ENCODE results near the gene CDH4. TPM values are rescaled to one million over a fixed set of nuclear protein-coding genes. Genes with fewer than 3 reads are reported as not detected.
A peak's percentile ranks its signal among the peaks of the same experiment; 100 is the strongest.
"Not testable (repeated sequence)": the region's sequence is repeated elsewhere in the genome, so short reads cannot be mapped to it uniquely, and the experiment has no call there.

CDH4 gene
- total RNA-seq, 1 donor from 2014 or later = 0.17 TPM

DNA sequence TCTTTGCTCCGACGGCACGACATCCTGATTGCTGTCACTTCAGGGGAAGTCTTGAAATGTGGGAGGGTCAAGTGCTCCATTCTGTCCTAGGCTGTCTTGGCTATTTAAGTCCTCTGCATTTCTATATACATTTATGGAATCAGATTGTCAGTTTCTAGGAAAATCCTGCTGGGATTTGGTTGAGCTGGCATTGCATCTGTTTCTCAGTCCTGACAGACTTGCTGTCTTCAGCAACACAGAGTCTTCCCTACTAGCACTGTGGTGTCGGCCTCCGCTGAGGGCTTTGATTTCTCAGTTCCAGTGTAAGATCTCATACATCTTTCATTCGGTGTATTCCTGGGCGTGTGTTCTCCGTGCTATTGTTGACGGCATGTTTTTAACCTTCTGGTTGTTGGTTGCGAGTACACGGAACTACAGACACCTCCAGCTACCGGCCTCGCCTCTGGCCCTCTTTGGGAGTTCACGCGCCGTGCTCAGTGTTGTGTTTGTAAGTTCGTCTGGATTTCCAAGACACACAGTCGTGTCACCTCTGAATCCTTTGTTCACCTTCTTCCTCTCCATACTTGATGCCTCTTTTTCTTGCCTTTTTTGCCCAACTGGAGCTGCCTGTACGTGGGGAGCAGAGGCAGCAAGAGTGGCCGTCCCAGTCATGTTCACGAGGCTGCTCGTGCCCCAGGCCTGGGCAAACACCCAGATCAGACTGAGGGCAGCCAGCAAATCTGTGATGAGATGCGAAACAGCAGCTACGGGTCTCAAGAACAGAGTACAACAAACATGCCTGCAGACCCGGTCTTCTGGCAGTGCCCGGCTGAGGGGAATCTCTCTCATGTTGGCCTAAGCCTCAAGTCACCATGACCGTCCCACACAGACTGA is 720.8 kb downstream of the CDH4 start:
- no peak for DNase-seq

DNA sequence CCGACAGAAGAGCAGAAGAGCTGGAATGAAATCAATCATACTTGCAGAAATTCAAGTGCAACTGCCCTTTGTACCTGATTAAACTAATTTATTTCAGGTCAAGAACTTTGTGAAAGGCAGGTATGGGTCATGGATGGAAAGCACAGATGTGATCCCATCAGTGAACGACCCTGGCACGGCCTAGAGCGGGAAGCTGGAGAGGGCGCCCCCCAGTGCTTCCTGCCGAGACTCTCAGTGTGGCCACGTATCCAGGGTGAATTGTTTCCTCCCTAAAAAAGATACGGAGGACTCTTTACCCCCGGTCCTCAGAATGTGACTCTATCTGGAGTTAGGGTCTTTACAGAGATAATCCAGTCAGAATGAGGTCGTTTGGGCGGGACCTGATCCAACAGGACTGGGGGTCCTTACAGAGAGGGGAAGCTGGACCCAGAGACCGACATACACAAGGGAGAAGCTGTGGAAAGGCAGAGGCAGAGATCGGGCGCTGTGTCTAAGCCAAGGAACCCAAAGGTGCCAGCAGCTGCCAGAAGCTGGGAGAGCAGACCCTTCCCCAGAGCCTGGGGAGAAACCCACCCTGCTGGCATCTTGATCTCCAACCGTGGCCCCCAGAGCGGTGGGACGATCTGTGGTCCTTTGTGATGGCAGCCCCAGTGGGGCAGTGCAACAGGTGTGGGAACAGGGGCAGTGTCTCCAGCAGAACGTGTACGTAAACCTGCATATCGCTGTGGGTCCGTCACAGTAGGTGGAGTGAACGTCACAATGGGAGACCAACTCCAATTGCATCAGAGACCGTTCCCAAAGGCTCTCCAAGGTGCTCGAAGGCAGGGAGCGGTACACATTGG is 721.7 kb downstream of the CDH4 start:
- no peak for DNase-seq

DNA sequence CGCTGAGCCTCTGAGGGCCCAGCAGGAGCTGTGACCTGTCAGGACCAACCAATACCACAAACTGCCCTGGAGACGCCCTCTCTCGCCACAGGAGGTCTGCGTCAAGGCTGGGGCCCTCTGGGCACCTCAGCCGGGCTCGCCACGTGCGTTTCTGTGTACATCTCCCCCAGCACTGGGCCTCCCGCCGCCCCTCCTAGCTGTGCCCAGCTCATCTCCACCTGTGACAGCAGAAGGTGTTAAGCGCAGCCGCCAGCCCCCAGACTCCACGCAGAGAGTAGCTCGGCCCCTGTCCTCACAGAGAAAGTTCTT is 722.2 kb downstream of the CDH4 start:
- DNase-seq = no peak

DNA sequence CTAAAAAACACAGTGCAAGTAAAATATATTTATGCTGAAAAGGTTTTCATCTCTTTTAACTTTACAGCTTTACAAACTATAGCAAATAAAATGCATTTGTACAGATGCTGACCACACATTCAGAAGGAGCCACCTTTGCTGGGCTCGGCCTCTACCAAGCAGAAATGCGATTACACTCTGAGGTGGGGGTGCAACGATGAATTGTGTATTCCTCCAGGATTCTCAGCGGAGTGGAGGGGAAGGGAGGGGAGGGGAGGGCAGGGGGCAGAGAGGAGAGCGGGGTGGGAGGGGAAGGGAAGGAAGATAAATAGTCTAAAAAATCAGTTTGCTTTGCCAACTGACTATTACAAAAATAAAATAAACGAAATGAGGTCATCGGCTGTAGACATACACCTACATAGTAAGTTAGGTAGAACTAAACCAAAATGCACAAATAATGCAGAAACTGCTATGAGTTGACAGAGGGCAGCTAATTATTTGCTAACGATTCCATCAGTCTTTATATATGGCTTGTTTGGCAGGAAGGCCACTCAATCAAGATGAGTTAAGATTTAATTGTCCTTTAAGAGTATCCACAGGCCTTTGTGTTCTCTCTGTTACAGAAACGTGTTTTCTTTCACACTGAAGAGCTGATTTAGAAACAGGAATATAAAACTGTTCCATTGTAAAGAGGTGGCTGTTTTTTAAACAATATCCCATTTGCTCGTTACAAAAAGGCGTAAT is 723.5 kb downstream of the CDH4 start:
- no peak for DNase-seq

DNA sequence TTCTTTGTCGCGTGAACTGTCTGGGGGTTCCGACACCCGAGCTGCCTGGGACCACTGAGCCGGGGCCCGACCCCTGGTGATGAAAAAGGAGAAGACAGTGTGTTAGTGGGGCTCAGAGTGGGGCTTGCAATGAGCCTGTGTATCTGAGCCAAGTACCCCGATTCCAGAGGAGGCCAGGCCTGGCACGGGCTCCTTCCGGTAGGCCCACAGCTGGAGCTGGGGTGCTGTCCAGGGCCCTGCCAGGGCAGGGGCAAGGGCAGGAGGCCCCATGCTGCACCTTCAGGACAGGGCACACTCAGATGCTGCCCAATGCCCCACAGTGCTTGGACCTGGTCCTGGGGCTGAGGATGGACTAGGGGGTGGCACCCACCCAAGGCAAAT is 724.2 kb downstream of the CDH4 start:
- DNase-seq = no peak

DNA sequence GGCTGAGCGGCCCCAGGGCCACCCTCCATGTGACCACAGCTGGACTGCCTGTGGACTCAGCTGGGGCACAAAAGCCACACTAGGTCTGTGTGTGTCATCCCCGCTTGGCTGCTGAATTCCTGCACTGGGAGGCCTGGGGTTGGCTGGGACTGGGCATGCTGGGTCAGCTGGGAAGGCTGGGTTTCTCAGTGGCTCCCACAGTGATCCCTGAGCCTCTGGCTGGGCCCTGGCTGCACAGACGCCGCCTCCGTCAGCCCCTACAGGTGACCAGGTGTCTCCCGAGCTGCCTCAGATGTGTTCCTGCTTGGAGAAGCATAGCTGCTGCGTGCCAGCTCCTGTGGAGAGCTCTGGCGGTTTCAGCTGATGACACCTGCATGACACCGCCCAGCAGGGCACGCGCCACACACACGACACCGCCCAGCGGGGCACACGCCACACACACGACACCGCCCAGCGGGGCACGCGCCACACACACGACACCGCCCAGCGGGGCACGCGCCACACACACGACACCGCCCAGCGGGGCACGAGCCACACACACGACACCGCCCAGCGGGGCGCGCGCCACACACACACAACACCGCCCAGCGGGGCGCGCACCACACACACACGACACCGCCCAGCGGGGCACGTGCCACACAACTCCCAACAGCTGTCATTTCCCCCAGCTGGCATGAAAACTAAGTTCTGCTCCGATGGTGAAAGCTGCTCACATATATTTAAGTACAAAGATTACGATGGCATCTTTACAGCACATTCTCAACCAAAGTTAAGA is 724.8 kb downstream of the CDH4 start:
- no peak for DNase-seq

DNA sequence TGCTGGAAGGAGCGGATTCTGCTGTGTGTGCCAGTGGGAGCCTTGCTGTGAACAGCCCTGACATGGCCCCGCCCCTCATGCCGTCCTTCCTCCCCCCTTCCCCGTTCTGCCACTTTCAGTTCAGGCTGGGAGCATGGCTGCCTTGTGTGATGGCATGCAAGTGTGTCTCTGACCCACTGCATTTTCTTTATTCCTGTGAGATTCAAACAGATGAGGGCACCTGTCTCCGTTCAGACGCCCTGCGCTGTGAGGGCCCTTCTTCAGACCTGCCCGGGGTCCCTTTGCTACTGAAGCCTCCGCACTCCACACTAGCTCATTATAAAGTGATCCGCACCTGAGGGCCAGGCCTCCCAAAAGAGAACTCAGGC is 725.3 kb downstream of the CDH4 start:
- DNase-seq = no peak

DNA sequence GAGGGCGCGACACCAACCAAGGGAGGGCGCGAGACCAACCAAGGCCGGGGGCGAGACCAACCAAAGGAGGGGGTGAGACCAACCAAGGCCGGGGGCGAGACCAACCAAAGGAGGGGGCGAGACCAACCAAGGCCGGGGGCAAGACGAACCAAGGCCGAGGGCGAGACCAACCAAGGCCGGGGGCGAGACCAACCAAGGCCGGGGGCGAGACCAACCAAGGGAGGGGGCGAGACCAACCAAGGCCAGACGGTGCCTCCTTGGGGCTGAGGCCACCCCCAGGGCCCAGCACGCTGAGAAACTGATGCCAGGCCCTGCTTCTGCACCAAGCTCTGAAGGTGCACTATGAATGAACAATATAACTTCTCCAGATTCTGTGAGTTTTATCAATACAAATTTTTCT is 726.4 kb downstream of the CDH4 start:
- no peak for DNase-seq

DNA sequence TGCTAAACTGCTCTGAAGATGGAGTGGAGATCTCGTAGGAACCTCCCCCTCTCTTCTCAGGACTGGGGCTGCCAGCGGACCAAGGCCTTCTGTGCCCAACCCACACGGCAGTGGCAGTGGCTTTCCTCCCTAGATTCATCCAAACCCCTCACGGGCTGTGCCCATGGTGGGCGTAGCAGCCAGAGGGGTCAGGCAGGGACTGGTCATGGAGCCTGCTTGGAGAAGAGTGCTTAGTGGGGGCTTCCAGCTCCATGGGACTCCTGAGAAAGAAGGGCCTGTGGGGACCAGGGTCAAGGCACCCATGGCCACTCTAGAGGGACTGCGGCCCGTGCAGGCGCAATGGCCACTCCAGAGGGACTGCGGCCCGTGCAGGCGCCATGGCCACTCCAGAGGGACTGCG is 727.0 kb downstream of the CDH4 start:
- no peak for DNase-seq

DNA sequence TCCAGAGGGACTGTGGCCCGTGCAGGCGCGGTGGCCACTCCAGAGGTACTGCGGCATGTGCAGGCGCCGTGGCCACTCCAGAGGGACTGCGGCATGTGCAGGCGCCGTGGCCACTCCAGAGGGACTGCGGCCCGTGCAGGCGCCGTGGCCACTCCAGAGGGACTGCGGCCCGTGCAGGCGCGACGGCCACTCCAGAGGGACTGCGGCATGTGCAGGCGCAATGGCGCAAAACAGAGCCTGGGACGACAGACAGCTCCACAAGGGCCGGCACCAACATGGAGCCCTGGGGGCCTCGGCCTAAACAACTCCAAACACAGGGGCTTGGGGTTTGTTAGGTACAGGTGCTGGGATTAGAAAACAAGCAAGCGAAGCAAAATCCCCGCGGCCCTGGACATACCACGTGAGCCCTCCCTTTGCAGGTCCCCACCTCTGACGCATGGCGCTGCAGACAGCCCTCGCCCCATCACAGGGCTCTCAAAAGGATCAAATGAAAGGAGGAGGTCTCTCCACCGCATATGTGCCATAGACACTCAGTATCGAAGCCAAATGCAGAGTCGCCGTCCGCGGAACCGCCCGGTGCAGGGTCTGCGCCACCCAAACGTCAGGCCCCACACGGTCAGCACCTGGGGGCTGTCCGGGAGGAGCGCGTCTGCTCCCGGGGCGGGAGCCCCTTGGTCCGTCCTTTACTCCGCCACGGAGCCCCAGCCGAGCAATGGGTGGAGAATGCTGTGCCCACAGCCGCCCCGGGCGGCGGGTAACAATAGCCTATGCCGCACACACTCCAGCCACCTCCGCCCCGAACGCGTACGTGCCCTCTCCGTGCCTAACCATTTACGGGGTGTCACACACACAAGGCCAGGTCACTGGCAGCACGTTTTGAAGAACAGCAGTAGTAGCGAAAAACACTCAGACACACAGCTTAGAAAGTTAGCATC is 727.9 kb downstream of the CDH4 start:
- no peak for DNase-seq

DNA sequence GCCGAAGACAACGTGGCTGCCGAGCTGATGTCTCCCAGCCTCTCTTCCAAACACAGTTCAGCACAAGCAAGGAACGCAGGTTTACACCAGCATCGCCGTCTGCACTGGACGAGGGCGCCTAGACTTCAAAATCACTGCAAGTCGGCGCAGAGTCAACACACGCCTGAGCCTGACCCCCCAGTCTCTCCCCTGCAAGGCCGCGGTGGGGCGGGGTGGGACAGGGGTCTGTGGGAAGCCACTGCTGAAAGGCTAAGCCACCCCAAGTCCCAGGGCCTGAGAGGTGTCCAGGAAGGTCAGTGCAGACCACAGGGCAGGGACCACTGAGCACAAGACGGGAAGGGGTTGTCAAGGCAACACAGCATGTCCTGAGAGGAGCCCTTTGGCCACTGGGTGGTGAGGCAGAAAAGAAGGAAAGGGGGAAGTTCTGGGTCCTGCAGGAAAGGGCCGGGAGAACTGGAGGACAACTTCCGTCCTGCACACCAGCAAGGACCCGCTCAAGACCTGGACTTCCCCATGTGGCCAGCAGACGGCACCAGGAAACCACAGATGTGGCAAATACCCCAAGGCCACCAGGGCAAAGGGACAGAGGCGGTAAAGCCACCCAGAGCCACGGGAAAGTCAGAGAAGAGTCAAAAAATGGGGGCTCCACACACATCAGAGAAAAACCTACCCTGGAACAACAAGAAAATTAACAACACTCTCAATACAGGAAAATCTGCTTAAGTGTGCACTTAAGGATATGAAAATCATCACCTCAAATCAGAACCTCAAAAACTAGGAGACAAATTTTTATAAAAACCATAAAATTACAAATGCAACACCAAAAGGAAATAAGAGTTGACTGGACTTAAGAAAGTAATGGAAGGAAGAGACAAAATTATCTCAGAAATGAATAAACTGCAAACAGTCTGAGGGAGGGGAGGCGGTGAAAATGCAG is 728.9 kb downstream of the CDH4 start:
- DNase-seq = peak; percentile 59

DNA sequence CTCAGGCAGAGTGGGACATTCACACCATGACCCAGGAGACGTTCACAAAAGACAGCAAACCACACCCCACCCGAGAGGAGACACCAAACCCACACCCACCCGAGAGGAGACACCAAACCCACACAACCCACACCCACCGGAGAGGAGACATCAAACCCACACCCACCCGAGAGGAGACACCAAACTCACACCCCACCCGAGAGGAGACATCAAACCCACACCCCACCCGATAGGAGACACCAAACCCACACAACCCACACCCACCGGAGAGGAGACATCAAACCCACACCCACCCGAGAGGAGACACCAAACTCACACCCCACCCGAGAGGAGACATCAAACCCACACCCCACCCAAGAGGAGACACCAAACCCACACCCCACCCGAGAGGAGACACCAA is 729.6 kb downstream of the CDH4 start:
- not testable (repeated sequence) for DNase-seq

DNA sequence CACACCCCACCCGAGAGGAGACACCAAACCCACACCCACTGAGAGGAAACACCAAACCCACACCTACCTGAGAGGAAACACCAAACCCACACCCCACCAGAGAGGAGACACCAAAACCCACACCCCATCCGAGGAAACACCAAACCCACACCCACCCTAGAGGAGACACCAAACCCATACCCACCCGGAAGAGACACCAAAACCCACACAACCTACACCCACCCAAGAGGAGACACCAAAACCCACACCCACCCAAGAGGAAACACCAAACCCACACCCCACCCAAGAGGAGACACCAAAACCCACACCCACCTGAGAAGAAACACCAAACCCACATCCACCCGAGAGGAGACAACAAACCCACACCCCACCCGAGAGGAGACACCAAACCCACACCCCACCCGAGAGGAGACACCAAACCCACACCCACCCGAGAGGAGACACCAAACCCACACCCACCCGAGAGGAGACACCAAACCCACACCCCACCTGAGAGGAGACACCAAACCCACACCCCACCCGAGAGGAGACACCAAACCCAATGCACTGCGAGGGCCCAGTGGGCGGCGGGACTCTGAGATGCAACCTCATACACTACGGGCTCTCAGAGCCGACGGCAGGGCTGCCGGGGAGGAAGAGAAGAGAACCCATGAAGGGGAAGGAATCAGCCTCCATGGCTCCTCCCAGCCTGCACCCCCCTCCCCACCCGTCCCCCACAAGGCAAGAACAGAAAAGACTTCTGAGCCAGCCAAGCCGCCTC is 730.3 kb downstream of the CDH4 start:
- DNase-seq = no peak

DNA sequence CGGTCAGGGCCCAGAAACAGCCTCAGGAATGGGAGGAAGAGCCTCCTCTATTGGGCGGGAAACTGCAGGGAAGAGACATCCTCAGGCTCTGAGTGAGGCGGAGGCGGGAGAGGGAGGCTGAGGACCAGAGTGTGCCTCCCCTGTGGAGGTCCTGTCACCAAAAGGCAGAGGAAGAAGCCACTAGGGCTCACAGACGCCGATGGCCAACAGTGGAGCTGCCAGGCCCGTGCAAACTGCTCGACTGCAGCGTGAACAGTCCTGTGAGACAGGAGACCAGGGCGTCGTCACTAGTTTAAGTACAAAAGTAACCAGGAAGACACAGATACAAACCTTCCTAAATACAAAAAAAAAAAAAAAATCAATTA is 730.9 kb downstream of the CDH4 start:
- DNase-seq = no peak

DNA sequence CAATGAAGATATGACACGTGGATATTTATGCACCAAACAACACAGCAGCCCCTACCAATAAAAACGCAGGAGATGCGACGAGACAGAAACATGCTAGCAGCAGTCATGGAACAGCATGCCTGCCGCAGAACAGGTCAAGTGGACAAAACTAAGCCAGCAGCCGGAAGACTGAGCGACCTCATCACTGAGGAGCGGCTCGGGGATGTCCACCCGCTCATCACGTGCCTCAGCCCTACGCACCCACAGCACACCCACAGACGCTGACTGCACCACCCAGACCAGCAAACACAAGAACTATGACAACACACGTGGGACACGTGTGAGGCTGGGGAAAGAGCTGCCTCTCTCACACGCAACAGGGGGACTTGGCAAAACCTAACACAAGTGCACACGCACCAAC is 731.9 kb downstream of the CDH4 start:
- DNase-seq = no peak

DNA sequence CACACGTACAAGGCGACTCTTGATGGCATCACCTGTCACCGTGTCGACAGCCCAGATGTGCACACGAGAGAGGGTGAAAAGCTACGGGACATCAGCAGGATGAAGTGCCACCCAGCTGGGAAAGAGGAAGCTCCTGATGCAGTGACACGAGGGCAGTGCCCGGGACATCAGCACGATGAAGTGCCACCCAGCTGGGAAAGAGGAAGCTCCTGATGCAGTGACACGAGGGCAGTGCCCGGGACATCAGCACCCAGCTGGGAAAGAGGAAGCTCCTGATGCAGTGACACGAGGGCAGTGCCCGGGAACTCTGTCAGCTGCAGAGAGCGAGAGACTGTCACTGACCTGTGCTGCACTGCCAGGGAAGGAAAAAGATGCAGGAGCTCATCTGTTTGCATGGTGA is 732.4 kb downstream of the CDH4 start:
- DNase-seq = not testable (repeated sequence)

DNA sequence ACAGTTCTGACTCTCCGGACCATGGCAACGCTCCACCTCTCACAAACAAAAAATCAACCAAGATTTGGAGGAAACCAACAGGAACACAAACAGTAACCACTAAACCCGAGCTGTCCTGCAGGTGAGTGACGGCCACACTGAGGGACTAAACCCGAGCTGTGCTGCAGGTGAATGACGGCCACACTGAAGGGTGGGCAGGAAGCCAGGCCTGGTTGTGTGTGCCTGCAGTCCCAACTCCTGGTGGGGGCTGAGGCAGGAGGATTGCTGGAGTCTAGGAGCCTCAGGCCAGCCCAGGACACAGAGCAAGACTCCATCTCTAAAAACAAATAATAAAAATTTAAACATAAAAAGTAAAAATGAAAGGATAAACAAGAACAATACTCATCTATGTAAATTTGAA is 733.0 kb downstream of the CDH4 start:
- no peak for DNase-seq

DNA sequence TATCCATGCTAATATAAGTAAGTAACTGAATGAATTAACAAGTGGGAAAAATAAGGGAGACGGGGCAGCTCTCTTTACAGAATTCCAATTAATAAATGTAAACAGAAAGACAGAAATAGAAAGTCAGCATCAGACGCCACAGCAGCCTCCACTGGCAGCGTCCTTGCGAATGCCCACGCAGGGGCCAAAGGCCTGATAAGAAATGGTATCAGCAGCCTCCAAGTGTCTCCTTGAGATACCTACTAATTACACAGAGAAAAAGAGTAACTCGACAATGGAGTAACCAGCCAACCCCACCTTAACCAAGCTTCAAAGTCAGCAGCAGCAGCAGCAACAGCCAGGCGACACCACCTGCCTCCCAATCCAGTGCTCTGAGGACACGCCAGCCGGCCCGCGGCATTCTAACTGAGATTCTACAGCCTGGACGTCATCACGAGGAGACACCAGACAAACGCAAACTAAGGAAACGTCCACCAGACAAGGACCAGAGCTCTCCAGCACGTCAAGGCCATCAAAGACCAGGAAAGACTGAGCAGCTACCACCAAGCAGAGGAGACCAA is 734.8 kb downstream of the CDH4 start:
- no peak for DNase-seq

DNA sequence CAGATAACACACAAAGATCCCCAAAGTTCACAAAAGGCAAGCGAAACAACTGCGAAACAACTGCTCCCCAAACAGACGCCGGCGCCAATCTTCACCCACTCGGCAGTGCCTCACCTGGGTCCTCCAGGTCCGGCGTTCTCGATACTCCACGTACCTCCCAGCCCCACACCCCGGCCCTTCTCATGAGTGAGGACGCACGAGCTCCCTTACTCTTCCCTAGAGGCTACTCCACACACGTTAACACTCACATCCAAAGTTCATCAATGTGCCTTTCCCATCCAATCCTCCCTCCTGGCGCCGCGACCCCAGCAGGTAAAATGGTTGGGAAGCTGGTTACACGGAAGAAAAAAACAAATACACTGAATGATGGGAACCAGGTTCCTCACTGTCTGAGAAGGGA is 736.6 kb downstream of the CDH4 start:
- DNase-seq = no peak

All from dermis blood vessel endothelial cell (primary cell).